BJ (cell line): ENCODE data around the gene SV2B. TPM values are rescaled to one million over a fixed set of nuclear protein-coding genes. Genes with fewer than 3 reads are reported as not detected.

Experiments used
- CTCF ChIA-PET: fragments of 350-600 bp; formaldehyde crosslinking; extraction: SDS; loops from one replicate; lab custom pipeline; 2021; ENCODE audit warnings: antibody characterized with exemption, inconsistent platforms; lab: Yijun Ruan, JAX
- POLR2A ChIA-PET: fragments of 300-600 bp; sonication (Branson Sonifier 250); formaldehyde crosslinking; extraction: SDS; loops from one replicate; lab custom pipeline; 2021; ENCODE audit warnings: antibody characterized with exemption; lab: Charles Lee
- DNase-seq: peaks from one replicate; pipeline ENCODE4 v3.0.0-alpha.2; 2011; ENCODE audit warnings: low read depth
- H3K27me3 ChIP-seq: 2 replicates; pipeline ENCODE4 v1.6.0; 2011; ENCODE audit warnings: low read length; ENCODE audit not compliant: control insufficient read depth, insufficient read depth
- H3K36me3 ChIP-seq: 2 replicates; pipeline ENCODE4 v1.5.1; 2011; ENCODE audit warnings: low read length; ENCODE audit not compliant: control insufficient read depth, insufficient read depth
- H3K4me3 ChIP-seq: 2 replicates; pipeline ENCODE4 v1.5.1; 2011; ENCODE audit warnings: low read depth, mild to moderate bottlenecking, control low read depth, low read length
- polyA plus RNA-seq: library from polyadenylated mRNA; depleted of rRNA; stranded (reverse); fragments of >200 nt; gene quantifications from 2 replicates; pipeline ENCODE4 v1.2.3, GENCODE V29; 2011
- TF ChIP-seq, protein P1 (sequence below): IDR thresholded peaks from 2 replicates; pipeline ENCODE4 v1.5.1; 2011; ENCODE audit warnings: low read depth, mild to moderate bottlenecking, control low read depth, inconsistent platforms, low read length, moderate library complexity; ENCODE audit not compliant: insufficient read depth

SV2B gene
- polyA plus RNA-seq, 1 experiment: not detected

GRCh38 chr15:91158415-91159394 is 58.6 kb downstream of the SV2B start:
- TF ChIP-seq, protein P1, sequence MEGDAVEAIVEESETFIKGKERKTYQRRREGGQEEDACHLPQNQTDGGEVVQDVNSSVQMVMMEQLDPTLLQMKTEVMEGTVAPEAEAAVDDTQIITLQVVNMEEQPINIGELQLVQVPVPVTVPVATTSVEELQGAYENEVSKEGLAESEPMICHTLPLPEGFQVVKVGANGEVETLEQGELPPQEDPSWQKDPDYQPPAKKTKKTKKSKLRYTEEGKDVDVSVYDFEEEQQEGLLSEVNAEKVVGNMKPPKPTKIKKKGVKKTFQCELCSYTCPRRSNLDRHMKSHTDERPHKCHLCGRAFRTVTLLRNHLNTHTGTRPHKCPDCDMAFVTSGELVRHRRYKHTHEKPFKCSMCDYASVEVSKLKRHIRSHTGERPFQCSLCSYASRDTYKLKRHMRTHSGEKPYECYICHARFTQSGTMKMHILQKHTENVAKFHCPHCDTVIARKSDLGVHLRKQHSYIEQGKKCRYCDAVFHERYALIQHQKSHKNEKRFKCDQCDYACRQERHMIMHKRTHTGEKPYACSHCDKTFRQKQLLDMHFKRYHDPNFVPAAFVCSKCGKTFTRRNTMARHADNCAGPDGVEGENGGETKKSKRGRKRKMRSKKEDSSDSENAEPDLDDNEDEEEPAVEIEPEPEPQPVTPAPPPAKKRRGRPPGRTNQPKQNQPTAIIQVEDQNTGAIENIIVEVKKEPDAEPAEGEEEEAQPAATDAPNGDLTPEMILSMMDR: no peak
- POLR2A ChIA-PET: no interaction called here
- no peaks in the 10 kb centered on the region for H3K27me3 ChIP-seq
- DNase-seq: no peak
- no peak overlapping the region for H3K4me3 ChIP-seq
- CTCF ChIA-PET: no interaction called here
- H3K36me3 ChIP-seq: no peaks in the 10 kb centered on the region

DNA sequence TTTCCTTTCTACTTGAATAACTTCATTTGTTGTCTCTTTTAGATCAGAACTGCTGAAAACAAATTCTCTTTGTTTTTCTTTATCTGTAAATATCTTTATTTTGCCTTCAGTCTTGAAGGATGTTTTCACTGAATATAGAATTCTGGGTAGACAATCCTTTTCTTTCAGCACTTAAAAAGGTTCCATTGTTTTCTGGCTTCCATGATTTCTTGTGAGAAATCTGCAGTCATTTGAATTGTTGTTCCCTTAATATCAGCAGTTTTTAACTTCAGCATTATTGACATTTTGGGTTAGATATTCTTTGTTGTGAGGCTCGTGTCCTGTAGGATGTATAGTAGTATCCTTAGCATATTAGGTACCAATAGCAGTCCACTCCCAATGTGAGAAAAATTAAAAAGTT is 65.8 kb downstream of the SV2B start:
- H3K36me3 ChIP-seq: no peaks in the 10 kb centered on the region
- no peak for DNase-seq
- H3K4me3 ChIP-seq: no peak overlapping the region
- TF ChIP-seq, protein P1: no peak
- no peaks in the 10 kb centered on the region for H3K27me3 ChIP-seq
- ChIA-PET POLR2A (no interaction called here), CTCF (no interaction called here)

GRCh38 chr15:91168457-91168856 is 68.4 kb downstream of the SV2B start:
- CTCF ChIA-PET: no interaction called here
- Histone ChIP-seq H3K27me3 (no peaks in the 10 kb centered on the region), H3K4me3 (no peak overlapping the region), H3K36me3 (no peaks in the 10 kb centered on the region)
- TF ChIP-seq, protein P1: no peak
- no peak for DNase-seq
- POLR2A ChIA-PET: no interaction called here

- no peaks in the 10 kb centered on the region for H3K36me3 ChIP-seq
- TF ChIP-seq, protein P1: no peak
- ChIA-PET CTCF (interaction anchor here (1.0 kb wide), 1 partner anchor 54 kb away, joined by 3 read pairs; no protein-coding TSS in a partner anchor), POLR2A (no interaction called here)
- no peaks in the 10 kb centered on the region for H3K27me3 ChIP-seq
- no peak for DNase-seq
- no peak overlapping the region for H3K4me3 ChIP-seq
Observed at GRCh38 chr15:91171334-91171733, 71.3 kb downstream of the SV2B start.

DNA sequence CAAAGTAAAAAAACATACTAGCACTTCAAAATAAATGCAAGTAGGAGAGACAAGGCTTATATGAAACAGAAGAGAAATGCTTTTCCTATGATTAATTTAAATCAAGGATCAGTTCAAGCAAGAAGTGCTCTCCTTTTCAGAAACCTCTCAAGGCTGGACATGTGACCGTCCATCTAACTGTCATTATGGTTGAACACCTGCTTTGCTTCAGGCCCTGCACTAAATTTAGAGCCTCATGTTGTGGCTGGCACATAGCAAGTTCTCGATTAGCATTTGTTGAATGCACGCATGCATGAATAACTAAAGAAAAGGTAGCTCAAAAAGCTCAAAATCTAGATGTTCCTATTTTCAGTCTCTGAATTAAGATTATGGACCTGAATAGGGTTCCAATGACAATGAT is 82.0 kb downstream of the SV2B start:
- Histone ChIP-seq H3K36me3 (no peaks in the 10 kb centered on the region), H3K4me3 (no peak overlapping the region), H3K27me3 (no peaks in the 10 kb centered on the region)
- ChIA-PET POLR2A (no interaction called here), CTCF (no interaction called here)
- DNase-seq: no peak
- TF ChIP-seq, protein P1: no peak
